T follicular helper cell (primary cell): ENCODE results near the gene AMBRA1.
"Not testable (repeated sequence)": the region's sequence is repeated elsewhere in the genome, so short reads cannot be mapped to it uniquely, and the experiment has no call there.

Experiments
- DNase-seq: peaks from one replicate; pipeline ENCODE4 v3.0.0-alpha.2; 2020; ENCODE audit warnings: low read depth

AMBRA1 gene

DNA sequence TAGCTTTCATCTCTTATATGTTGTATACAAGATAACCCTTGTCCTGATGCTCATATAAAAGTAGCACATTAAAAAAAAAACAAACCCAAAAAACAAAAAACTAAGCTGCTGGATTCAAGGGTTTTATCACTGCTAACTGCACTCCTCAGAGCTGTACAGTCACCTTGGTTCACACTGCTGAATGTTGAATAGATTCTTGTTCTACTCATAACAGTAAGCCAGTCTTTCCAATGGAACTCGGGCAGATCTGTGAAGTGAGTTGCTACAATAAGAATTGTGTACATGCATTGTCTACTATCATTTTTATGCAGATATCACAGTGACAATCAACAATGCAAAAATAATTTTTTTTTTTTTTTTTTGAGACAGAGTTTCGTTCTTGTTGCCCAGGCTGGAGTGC lies 18.5 kb upstream of the AMBRA1 start:
- DNase-seq: no peak

GRCh38 chr11:46611526-46612304 lies 17.9 kb upstream of the AMBRA1 start:
- no peak for DNase-seq

- DNase-seq: no peak
Measured at GRCh38 chr11:46609386-46609785, 15.6 kb upstream of the AMBRA1 start.

DNA sequence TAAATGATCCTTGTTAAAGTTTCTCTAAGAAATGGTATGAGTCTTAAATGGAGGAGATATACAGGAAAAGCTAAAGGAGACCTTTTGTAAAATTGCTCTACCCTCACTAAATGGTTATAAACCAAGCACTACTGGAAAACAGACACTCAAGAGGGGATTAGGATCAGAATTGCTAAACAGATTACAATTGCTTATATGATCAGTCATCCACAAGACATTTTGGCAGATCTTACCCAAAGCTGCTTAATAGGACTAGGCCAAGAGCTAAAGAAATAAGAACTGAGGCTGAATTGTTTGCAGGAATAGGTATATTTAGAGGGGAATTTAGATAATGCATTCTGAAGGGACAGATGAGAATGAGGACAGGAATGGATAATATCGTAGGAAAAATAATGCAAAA lies 13.7 kb upstream of the AMBRA1 start:
- DNase-seq: no peak

DNA sequence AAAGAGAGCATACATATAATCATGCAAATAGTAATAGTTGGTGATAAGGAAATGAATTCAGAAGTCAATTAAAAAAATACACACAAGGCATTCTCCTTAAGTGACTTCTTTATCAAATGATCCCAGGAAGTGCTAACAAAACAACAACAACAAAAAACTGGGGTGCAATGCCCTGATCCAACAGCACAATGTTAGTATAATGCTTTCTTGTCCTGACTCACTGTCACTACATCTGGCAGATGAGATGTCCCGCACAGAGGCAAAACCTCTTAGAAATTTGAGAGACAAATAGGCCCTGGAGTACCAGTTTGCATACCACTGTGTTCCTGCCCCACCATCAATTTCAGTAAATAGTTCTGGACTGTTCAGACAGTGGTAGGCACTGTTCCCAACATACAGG lies 11.0 kb upstream of the AMBRA1 start:
- DNase-seq: no peak

DNA sequence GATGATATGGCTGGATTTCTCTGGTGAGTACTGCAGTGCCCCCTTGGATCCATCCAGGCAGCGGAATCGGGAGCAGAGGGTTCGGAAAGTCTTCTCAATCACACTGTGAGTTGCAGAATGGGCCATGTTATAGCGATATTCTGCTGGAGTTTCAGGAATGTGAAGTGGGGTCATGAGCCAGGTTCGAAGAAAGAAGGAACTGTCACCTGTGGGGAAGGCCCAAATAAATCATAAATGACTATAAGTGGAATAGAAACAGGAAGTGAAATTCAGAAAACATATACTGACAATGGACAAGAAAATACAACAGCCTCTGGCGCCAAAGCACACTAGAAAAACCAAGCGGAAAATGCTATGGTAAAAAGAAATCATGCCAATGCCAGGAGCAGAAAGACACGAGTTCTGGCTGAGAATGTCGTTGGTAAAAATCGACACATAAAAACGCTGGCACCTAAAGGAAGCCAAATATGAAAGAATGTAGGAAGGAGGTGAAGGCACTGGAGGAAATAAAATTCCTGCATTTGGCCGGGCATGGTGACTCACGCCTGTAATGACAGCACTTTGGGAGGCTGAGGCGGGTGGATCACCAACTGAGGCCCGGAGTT lies 10.0 kb upstream of the AMBRA1 start:
- no peak for DNase-seq

- no peak for DNase-seq
Measured at GRCh38 chr11:46601129-46601528, 7.3 kb upstream of the AMBRA1 start.

DNA sequence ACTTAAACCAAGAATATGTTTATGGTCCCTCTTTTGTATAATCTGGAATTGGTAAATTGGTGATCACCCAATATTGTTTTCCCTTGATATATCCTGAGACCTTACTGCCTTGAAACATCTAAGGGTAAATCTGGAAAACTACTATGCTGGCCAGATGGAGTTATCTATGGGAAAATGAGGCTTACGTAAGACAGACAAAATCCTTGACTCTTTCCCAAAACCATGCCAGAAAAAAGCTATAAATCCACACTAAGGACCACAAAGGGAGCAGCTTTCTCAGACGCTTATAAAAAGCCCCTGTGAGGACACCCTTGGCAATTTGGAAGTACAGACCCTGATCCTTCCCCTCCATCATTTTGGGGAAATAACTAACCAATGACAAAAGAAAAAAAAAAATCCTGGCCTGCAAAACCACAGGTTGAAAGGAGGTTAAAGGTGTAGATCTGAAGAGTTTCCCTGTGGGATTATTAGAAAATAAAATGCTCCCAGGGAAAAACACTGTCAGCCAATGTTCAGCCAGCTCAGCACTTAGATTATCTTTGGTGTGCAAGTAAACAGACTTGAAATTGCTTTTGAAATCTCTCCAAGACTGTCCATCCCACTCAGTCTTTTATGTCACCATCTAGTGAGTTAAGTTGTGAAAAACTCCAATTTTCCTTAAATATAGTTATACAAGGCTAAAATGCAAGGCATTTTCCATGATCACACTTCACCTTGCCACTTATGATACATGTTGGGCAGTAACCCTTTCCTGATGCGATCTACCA lies 6.6 kb upstream of the AMBRA1 start:
- no peak for DNase-seq

- DNase-seq: no peak
Measured at GRCh38 chr11:46599340-46600193, 5.7 kb upstream of the AMBRA1 start.

DNA sequence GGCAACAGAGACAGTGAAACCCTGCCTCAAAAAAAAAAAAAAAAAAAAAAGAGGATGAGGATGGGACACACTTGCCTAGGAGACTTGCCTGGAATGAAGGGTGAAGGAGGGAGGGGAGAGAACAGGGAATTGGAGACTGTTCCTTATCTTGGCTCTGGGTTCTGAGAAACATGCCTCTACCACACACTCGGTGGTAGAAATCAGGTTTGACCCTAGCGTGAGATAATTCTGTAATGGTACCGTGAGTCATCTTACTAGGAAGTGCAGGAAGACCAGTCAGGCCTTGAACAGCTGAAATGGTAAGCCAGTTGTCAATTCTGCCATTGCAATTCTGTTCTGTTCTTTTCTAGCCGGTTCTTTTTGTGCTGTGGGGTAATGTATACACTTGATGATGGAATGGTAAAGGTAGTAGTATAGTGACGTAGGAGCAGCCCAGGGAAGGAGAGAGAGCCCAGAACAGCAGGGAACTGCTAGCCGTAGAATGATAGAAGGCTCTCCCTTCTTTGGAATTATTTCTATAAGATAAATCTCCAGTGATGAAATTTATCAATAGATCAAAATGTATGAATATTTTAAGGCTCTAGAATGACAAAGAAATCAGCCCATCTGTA lies 3.9 kb upstream of the AMBRA1 start:
- no peak for DNase-seq

GRCh38 chr11:46597155-46597554 lies 3.3 kb upstream of the AMBRA1 start:
- DNase-seq: no peak

DNA sequence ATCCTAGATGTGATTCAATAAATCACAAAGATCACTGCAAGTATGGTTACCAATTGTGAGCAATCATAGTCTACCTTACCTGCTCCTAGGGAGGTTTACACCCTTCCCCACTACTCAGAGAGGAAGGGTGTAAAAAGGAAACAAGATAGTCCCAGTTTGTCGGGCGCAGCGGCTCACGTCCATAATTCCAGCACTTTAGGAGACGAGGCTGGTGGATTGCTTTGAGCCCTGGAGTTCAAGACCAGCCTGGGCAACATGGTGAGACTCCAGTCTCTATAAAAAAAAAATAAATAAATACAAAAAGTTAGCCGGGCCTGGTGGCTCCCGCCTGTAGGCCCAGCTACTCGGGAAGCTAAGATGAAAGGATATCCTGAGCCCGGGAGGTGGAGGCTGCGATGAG lies 962 bp upstream of the AMBRA1 start:
- DNase-seq: no peak

DNA sequence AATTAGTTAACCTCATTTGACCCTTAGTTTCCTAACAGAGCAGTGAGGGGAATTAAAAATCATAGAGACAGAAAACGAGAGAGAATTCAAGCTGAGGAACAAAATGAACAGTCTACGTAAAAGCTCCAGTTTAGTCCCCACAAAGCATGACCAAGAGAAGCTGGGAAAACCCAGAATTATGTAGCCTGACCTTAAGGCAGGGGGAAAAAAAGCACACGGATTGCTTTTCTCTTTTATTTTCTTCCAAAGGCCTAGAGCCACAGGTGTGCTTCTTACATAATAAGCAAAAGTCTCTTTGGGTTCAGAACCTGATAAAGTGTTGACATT lies 514 bp upstream of the AMBRA1 start:
- no peak for DNase-seq

- DNase-seq: no peak
Measured at GRCh38 chr11:46590740-46591605, 2.9 kb downstream of the AMBRA1 start.

DNA sequence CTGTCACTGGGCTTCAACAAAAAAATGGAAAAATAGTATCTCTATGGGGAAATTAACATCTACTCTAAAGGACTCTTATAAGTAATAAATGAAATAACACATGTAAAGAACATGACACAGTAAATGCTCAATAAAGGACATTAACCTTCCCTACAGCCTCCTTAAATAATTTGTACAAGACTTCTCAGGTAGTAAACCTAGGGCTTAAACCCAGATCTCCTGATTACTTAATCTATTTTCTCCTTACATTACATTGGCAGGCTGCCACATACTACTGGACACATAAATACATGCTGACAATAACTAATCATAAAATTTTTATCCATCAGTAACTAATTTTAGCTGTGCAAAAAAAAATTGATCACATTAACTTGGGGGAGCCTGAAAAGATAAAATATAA lies 4.9 kb downstream of the AMBRA1 start:
- DNase-seq: no peak

DNA sequence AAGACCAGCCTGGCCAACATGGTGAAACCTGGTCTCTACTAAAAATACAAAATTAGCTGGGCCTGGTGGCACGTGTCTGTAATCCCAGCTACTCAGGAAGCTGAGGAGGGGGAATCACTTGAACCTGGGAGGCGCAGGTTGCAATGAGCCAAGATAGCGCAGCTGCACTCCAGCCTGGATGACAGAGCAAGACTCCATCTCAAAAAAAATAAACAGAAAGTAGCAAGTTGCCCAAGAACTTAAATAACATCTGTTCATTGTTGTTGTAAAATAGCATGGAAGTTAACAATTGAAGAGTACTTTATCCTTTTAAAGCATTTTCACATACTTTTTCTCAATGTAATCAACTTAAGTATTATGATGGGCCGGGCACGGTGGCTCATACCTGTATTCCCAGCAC lies 5.7 kb downstream of the AMBRA1 start:
- no peak for DNase-seq

GRCh38 chr11:46583513-46583912 lies 10.3 kb downstream of the AMBRA1 start:
- not testable (repeated sequence) for DNase-seq

- DNase-seq: no peak
Measured at GRCh38 chr11:46582588-46582987, 11.2 kb downstream of the AMBRA1 start.

DNA sequence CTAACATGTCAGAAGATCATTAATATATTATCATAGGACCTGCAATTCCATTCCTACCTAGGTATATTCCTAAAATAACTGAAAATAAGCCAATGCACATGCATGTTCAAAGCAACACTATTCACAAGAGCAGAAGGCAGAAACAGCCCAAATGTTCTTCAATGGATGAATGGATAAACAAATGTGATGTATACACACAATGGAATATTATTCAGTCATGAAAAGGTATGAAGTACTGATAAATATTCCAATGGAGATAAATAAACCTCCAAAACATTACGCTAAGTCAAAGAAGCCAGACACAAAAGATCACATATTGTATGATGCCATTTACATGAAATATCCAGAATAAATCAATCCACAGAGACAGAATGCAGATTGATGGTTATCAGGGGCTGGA lies 16.8 kb downstream of the AMBRA1 start:
- DNase-seq: no peak

DNA sequence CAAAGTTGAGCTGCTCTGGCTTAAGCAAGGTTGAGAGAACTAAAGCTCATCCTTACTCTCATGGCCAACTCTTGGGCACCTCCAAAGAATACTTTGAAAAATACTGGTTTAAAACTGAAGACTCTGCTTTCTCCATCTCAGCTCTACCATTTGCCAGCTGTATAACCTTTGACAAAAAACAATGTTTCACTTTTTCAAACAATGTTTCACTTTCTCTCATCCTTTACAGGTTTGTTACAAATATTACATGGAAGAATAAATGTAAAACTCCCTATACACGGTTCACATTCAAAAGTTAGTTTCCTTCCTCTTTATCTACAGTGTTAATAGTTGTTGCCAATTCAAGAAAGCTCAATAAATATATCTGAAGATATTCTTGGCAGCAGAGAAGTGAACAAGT lies 19.2 kb downstream of the AMBRA1 start:
- no peak for DNase-seq
